HG02973 (cell line): Measurements from ENCODE around the gene CNPY4.

Experiments
- ATAC-seq: cut with Tn5 transposase; IDR thresholded peaks from one replicate; pipeline ENCODE4 v1.9.1; 2021; ENCODE audit warnings: moderate library complexity; ENCODE audit not compliant: unreplicated experiment

Gene CNPY4

GRCh38 chr7:100091411-100092181 lies 27.8 kb upstream of the CNPY4 start:
- ATAC-seq: no peak

DNA sequence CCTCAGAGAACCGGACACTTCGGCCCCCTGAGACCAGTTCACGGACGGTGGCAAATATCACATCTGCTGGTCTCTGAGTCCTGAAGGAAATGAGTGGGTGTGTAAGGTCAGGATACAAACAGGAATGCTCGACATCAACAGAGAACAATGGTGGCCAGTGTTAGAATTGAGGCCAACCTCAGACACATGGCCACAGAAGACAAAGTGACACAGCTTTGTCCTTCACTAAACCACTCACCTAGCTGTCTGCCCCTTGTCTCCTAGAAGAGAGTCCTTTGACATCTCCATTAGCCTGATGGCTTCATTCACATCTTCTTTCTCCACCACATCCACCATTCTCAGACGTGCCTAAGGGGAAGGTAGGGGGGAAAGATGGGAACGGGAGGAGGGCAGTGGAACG lies 26.4 kb upstream of the CNPY4 start:
- no peak for ATAC-seq

DNA sequence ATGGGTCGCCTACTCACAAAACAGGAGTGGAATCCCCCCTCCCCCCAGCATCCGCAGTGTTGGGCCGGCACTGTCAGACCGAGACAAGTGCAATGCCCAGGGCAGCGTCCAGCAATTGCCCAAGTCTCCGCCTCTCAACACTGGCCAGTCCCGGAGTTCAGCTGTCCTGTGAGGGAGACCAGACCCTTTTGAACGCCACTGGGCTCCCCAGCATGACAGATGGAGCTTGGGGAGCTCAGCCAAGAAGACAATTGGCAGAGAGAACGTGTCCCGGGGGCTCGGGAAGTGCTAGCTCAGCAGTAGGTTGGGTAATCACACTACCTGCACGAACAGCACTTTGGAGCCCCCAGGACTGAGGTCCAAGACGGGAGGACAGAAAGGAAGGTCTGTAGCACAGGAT lies 25.9 kb upstream of the CNPY4 start:
- ATAC-seq: no peak

GRCh38 chr7:100093925-100094486 lies 25.4 kb upstream of the CNPY4 start:
- no peak for ATAC-seq

- no peak for ATAC-seq
Observed at GRCh38 chr7:100095289-100095688, 24.1 kb upstream of the CNPY4 start.

GRCh38 chr7:100095704-100096103 lies 23.7 kb upstream of the CNPY4 start:
- no peak for ATAC-seq

DNA sequence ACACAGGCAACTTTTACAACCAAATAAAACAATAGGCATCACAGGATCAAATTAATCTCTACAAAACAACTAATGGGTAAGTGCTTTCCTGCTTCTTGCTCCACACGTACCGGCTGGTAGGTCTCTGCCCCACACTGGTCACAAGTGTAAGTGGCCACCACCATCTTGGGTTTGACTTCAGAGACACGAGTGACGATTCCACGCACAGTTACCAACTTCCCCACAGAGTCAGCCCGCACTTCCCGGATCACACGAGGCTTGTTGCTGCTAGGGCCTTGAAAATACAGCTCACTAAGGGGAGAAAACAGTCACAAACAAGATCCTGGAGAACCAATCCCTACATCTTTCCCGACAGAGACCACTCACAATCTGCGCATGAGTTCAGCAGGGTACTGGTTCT lies 20.5 kb upstream of the CNPY4 start:
- ATAC-seq: no peak

DNA sequence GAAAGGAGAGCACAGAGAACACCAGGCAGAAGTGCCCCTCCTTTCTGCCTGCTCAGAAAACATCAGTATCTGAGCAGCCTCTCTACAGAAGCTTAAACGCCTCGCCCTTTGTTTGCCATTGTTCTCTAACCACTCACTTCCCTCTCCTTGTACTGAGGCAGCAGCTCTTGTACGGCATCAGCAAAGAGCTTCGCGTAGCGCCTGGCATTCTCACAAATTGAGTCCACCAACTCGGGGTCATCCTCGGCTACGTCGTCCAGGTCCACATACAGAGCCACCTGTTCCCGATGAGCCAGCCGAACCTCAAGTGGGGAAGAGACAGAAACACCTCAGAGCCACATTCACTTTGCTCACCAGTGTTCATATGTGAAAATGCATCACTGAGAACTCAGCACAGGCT lies 20.0 kb upstream of the CNPY4 start:
- ATAC-seq: no peak

GRCh38 chr7:100100420-100101015 lies 18.9 kb upstream of the CNPY4 start:
- peak; percentile 55 for ATAC-seq

DNA sequence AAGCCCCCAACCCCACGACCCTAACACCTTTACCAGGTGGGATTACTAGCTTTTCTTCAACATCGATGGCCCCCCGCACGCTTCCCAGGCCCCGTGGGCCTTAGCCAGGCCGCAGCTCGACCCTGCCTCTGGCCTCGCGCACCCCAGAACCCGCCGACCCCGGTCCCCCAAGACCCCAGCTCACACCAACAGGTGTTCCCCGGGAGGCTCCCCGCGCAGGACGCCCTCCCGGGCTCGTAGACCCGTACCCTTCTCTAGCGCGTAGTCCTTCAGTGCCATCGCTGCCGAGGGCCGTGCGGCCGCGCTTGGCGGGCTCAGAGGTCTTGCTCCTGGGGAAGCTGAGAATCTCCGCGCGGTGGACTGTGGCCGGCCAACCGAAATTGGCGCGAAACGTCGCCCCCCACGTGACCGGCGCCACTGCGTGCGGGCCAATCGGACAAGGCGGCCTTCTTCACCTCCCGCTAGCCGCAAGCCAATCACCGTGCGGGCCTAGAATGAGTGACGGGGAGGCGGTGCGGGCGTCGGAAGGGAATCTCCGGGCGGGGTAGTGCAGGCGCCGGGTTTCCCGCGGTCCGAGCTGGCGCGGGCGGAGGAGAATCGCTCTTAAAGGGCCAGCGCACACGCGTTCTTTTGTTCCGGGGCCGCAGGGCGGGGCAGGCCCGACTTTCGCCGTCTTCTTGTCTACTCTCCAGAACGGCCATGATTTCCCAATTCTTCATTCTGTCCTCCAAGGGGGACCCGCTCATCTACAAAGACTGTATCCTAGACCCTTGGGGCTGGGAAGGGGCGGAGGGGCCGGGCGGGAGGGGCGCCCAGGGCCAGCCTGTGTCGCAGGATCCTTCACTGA lies 18.2 kb upstream of the CNPY4 start, which contains the start of the genes AP4M1 and MCM7:
Gene AP4M1 (plus strand): TSS at position 628 of the 847 bp plus-strand sequence. CDS start 72 bp downstream, at position 700.
Gene MCM7 (minus strand): TSS at position 382 of the 847 bp plus-strand sequence. CDS start 103 bp downstream, at position 279.
- ATAC-seq: peak; percentile 79

- no peak for ATAC-seq
Observed at GRCh38 chr7:100102950-100103840, 16.2 kb upstream of the CNPY4 start.

- no peak for ATAC-seq
Observed at GRCh38 chr7:100105534-100105933, 13.9 kb upstream of the CNPY4 start.

- no peak for ATAC-seq
Observed at GRCh38 chr7:100106633-100107032, 12.8 kb upstream of the CNPY4 start.

DNA sequence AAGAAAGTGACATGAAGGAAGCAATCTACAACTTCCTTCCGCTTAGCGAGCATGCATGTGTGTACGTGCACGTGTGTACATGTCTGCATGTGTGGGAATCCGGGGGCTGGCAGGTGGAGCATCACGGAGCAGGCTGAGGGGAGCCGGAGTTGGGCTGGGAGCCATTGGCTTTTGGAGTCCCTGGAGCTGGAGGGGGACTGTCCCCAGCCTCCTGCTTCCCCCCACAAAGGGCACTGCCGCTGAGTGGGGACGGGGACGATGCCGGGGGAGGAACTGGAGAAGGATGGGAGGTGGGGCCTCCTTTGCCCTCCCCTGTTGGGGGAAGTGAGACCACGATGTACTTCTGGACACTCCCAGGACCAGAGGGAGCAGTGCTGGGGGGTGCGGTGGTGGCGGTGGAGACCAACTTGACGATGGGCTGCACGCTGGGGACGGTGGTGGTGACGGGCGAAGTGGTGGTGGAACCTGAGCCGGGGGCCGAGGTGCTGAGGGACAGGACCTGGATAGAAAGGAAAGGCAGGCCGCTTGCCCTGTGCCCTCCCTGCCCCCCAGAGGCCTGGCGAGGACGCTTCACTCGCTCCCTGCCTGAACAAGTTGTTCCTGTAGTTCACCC lies 12.2 kb upstream of the CNPY4 start:
- ATAC-seq: no peak

DNA sequence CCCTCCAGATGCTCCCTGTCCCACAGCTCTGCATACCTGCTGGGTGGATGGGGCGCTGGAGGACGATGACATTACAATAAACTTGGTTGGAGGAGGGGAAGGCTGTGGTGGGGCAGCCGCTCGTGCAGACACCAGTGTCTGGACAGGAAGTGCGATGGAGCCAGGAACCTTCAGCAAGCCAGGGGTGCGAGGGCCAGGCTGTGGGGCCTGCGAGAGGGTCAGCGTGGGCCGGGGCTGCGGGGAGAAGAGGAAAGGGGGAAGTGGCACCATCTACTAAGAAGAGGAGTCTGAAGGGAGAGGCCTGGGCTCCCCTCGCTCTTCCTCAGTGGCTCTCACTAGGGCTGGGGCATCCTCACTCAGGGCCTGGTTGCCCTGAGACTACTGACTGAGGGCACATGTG lies 11.5 kb upstream of the CNPY4 start:
- ATAC-seq: no peak

- no peak for ATAC-seq
Observed at GRCh38 chr7:100109521-100110163, 9.8 kb upstream of the CNPY4 start.

DNA sequence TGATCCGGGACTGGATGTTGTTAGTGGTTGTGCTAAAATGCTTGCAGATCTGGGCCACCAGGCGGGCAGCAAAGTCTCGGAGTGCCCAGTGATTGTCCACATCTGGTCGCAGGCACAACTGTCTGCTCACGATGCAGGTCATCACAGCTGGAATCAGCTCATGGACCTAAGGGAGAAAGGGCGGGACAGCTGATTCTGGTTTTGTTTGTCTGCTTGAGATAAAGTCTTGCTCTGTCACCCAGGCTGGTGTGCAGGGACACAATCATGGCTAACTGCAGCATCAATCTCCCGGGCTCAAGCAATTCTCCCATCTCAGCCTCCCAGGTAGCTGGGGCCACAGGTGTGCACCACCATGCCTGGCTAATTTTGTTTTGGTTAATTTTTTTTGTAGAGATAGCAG lies 8.3 kb upstream of the CNPY4 start:
- ATAC-seq: no peak

GRCh38 chr7:100111914-100112313 lies 7.5 kb upstream of the CNPY4 start:
- ATAC-seq: no peak

- ATAC-seq: no peak
Observed at GRCh38 chr7:100115026-100115425, 4.4 kb upstream of the CNPY4 start.
